Measurements from ENCODE around the gene USP3. TPM values are rescaled to one million over a fixed set of nuclear protein-coding genes. Genes with fewer than 3 reads are reported as not detected.

USP3 gene
- total RNA-seq, 1 donor from 2014 or later: 46.3 TPM

DNA sequence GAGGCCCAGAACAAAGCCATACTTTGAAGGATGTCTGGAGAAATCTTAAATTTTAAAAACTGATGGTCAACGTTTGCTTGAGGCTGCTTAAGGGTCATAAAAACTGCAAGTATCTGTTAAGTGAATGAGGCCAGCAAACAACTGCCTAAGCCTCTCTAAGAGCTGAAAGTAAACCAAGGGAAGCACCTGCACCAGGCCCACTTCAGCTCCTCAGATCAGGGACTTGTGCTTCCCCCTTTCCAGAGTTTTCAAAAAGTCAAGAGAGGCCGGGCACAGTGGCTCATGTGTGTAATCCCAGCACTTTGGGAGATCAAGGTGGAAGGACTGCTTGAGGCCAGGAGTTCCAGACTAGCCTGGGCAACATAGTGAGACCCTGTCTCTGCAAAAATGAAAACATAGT is 101.9 kb downstream of the USP3 start:
- H3K36me3 ChIP-seq (ENCODE audit: control insufficient read depth, insufficient read depth, low read length): no peaks in the 10 kb centered on the region
- no peak overlapping the region for H3K4me3 ChIP-seq (ENCODE audit: low read depth, low read length)
- no peak for TF ChIP-seq CTCF (IDR thresholded peaks at IDR 0.05; ENCODE audit: insufficient read depth, low read length, poor library complexity, severe bottlenecking)
- DNase-seq (ENCODE audit: low read depth): no peak
- H3K27me3 ChIP-seq (ENCODE audit: control insufficient read depth, insufficient read depth, low read length): no peaks in the 10 kb centered on the region

DNA sequence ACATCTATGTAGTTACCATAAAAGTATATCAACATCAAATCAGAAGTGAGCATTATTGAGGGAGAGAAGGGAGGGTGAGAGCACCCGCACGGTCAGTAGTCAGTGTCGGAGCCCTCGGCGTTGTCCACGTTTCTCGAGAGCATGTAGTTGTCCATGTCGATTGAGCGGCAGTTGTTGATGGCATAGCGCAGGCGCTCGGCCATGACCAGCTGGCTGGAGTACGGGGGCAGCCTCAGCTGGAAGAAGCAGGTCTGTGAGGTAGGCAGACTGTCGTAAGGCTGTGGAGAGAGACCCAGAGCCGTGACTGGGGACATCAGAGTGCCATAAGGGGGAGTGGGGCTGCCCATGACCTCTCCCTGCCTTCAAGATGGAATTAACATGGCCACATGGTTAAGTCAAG is 104.6 kb downstream of the USP3 start:
- DNase-seq (ENCODE audit: low read depth): no peak
- no peak overlapping the region for H3K4me3 ChIP-seq (ENCODE audit: low read depth, low read length)
- no peak for TF ChIP-seq CTCF (IDR thresholded peaks at IDR 0.05; ENCODE audit: insufficient read depth, low read length, poor library complexity, severe bottlenecking)

GRCh38 chr15:63609448-63609847 is 105.1 kb downstream of the USP3 start:
- no peak for DNase-seq (ENCODE audit: low read depth)
- Histone ChIP-seq H3K27me3 (ENCODE audit: control insufficient read depth, insufficient read depth, low read length) (no peaks in the 10 kb centered on the region), H3K36me3 (ENCODE audit: control insufficient read depth, insufficient read depth, low read length) (no peaks in the 10 kb centered on the region), H3K4me3 (ENCODE audit: low read depth, low read length) (no peak overlapping the region)
- no peak for TF ChIP-seq CTCF (IDR thresholded peaks at IDR 0.05; ENCODE audit: insufficient read depth, low read length, poor library complexity, severe bottlenecking)

More for the DNA sequence above, 104.6 kb downstream of the USP3 start:
- Histone ChIP-seq H3K27me3 (ENCODE audit: control insufficient read depth, insufficient read depth, low read length) (no peaks in the 10 kb centered on the region), H3K36me3 (ENCODE audit: control insufficient read depth, insufficient read depth, low read length) (no peaks in the 10 kb centered on the region)

- peaks cover 3% of the 10 kb centered on the region for H3K36me3 ChIP-seq (ENCODE audit: control insufficient read depth, insufficient read depth, low read length)
- no peaks in the 10 kb centered on the region for H3K27me3 ChIP-seq (ENCODE audit: control insufficient read depth, insufficient read depth, low read length)
- no peak overlapping the region for H3K4me3 ChIP-seq (ENCODE audit: low read depth, low read length)
- peak; percentile 64 for DNase-seq (ENCODE audit: low read depth)
- TF ChIP-seq CTCF (IDR thresholded peaks at IDR 0.05; ENCODE audit: insufficient read depth, low read length, poor library complexity, severe bottlenecking): peak; percentile 78
Observed at GRCh38 chr15:63610209-63610841, 105.9 kb downstream of the USP3 start.

- H3K36me3 ChIP-seq (ENCODE audit: control insufficient read depth, insufficient read depth, low read length): peaks cover 3% of the 10 kb centered on the region
- TF ChIP-seq CTCF (IDR thresholded peaks at IDR 0.05; ENCODE audit: insufficient read depth, low read length, poor library complexity, severe bottlenecking): no peak
- no peak for DNase-seq (ENCODE audit: low read depth)
- H3K27me3 ChIP-seq (ENCODE audit: control insufficient read depth, insufficient read depth, low read length): no peaks in the 10 kb centered on the region
- no peak overlapping the region for H3K4me3 ChIP-seq (ENCODE audit: low read depth, low read length)
Observed at GRCh38 chr15:63611177-63611576, 106.8 kb downstream of the USP3 start.

DNA sequence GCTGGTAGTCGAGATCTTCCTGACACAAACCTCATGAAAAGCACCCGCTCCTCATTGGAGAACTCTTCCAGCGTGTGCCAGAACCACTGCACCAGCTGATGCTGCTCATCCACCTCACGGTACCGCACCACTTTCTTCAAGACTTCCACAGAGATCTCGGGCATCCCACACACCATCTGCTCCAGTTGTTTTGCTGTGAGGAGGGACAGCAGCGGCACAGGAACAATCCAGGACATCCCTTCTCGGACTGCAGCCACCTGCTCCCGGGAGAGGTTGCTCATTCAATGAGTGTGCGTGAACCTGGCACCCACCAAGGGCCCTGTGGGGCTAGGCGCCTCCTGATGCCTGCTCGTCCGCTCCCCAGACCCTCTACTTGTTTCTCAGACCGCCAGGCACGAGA is 107.9 kb downstream of the USP3 start:
- H3K36me3 ChIP-seq (ENCODE audit: control insufficient read depth, insufficient read depth, low read length): peaks cover 3% of the 10 kb centered on the region
- no peak for TF ChIP-seq CTCF (IDR thresholded peaks at IDR 0.05; ENCODE audit: insufficient read depth, low read length, poor library complexity, severe bottlenecking)
- H3K27me3 ChIP-seq (ENCODE audit: control insufficient read depth, insufficient read depth, low read length): no peaks in the 10 kb centered on the region
- no peak for DNase-seq (ENCODE audit: low read depth)
- H3K4me3 ChIP-seq (ENCODE audit: low read depth, low read length): no peak overlapping the region
